Measurements from ENCODE around the gene IKZF5. TPM values are rescaled to one million over a fixed set of nuclear protein-coding genes. Genes with fewer than 3 reads are reported as not detected.
A peak's percentile ranks its signal among the peaks of the same experiment; 100 is the strongest.

Gene IKZF5
- total RNA-seq, 1 donor from 2014 or later = 12.9 TPM

GRCh38 chr10:123043409-123043925, 34.9 kb upstream of the IKZF5 start:
- Histone ChIP-seq H3K36me3 (peaks cover 59% of the 10 kb centered on the region), H3K4me1 (no peaks in the 10 kb centered on the region)

GRCh38 chr10:123042708-123043408, 34.3 kb upstream of the IKZF5 start:
- no peaks in the 10 kb centered on the region for H3K9me3 ChIP-seq (replicated peaks)
- H3K4me3 ChIP-seq = no peak overlapping the region
- intact Hi-C loops (cut with micrococcal nuclease) = loop anchor here (10.0 kb wide), 1 partner anchor 512 kb away; no protein-coding TSS in a partner anchor
- no peaks in the 10 kb centered on the region for H3K4me1 ChIP-seq
- DNase-seq = no peak
- H3K27me3 ChIP-seq (ENCODE audit: low read depth) = no peaks in the 10 kb centered on the region
- no peak for TF ChIP-seq CTCF (IDR thresholded peaks at IDR 0.05; ENCODE audit: borderline replicate concordance)
- peaks cover 55% of the 10 kb centered on the region for H3K36me3 ChIP-seq
- H3K27ac ChIP-seq (replicated peaks) = no peak overlapping the region

More at GRCh38 chr10:123043409-123043925, 34.9 kb upstream of the IKZF5 start:
- Histone ChIP-seq H3K9me3 (replicated peaks) (no peaks in the 10 kb centered on the region), H3K27me3 (ENCODE audit: low read depth) (no peaks in the 10 kb centered on the region), H3K4me3 (no peak overlapping the region), H3K27ac (replicated peaks) (no peak overlapping the region)
- peak; percentile 66 for TF ChIP-seq CTCF (IDR thresholded peaks at IDR 0.05; ENCODE audit: borderline replicate concordance)
- DNase-seq = no peak
- intact Hi-C loops (cut with micrococcal nuclease) = loop anchor here (10.0 kb wide), 1 partner anchor 511 kb away; no protein-coding TSS in a partner anchor

- no peak overlapping the region for H3K27ac ChIP-seq (replicated peaks)
Measured at GRCh38 chr10:123039632-123039930, 31.0 kb upstream of the IKZF5 start.

GRCh38 chr10:123038782-123039631, 30.4 kb upstream of the IKZF5 start:
- H3K27ac ChIP-seq (replicated peaks) = no peak overlapping the region
- intact Hi-C loops (cut with micrococcal nuclease) = no loop called here
- peaks cover 55% of the 10 kb centered on the region for H3K36me3 ChIP-seq
- no peak for TF ChIP-seq CTCF (IDR thresholded peaks at IDR 0.05; ENCODE audit: borderline replicate concordance)
- H3K27me3 ChIP-seq (ENCODE audit: low read depth) = no peaks in the 10 kb centered on the region
- H3K4me3 ChIP-seq = no peak overlapping the region
- H3K9me3 ChIP-seq (replicated peaks) = no peaks in the 10 kb centered on the region
- no peaks in the 10 kb centered on the region for H3K4me1 ChIP-seq
- no peak for DNase-seq

More at GRCh38 chr10:123039632-123039930, 31.0 kb upstream of the IKZF5 start:
- H3K27me3 ChIP-seq (ENCODE audit: low read depth) = no peaks in the 10 kb centered on the region
- TF ChIP-seq CTCF (IDR thresholded peaks at IDR 0.05; ENCODE audit: borderline replicate concordance) = no peak
- intact Hi-C loops (cut with micrococcal nuclease) = no loop called here
- H3K4me3 ChIP-seq = no peak overlapping the region
- H3K4me1 ChIP-seq = no peaks in the 10 kb centered on the region
- H3K9me3 ChIP-seq (replicated peaks) = no peaks in the 10 kb centered on the region
- peaks cover 57% of the 10 kb centered on the region for H3K36me3 ChIP-seq
- DNase-seq = no peak

- H3K9me3 ChIP-seq (replicated peaks) = no peaks in the 10 kb centered on the region
- H3K36me3 ChIP-seq = peaks cover 32% of the 10 kb centered on the region
- H3K4me3 ChIP-seq = no peak overlapping the region
- TF ChIP-seq CTCF (IDR thresholded peaks at IDR 0.05; ENCODE audit: borderline replicate concordance) = no peak
- H3K27ac ChIP-seq (replicated peaks) = no peak overlapping the region
- no peak for DNase-seq
- intact Hi-C loops (cut with micrococcal nuclease) = no loop called here
- H3K27me3 ChIP-seq (ENCODE audit: low read depth) = no peaks in the 10 kb centered on the region
- no peaks in the 10 kb centered on the region for H3K4me1 ChIP-seq
Measured at GRCh38 chr10:123035467-123036086, 27.0 kb upstream of the IKZF5 start.

Data from left ventricle myocardium inferior (tissue), 1 donor.